Spinal cord (tissue), 10 donors: Measurements from ENCODE around the gene HEMK1. TPM values are rescaled to one million over a fixed set of nuclear protein-coding genes. Genes with fewer than 3 reads are reported as not detected.

ENCODE experiments used
- DNase-seq, 6 donors: peaks; one replicate each; pipeline versions ENCODE4 v3.0.0 to v3.0.0-alpha.2; 2013 to 2015; ENCODE audit warnings: low spot score in 6 of 6, low read depth in 4 of 6
- H3K27ac ChIP-seq: one replicate; pipeline ENCODE4 v1.5.1; 2013; ENCODE audit warnings: low read depth, low read length, control low read depth
- H3K27me3 ChIP-seq: one replicate; pipeline ENCODE4 v1.6.1; 2013; ENCODE audit warnings: low read length; ENCODE audit not compliant: control insufficient read depth, insufficient read depth
- H3K36me3 ChIP-seq: one replicate; pipeline ENCODE4 v1.6.1; 2013; ENCODE audit warnings: low read length; ENCODE audit not compliant: control insufficient read depth, insufficient read depth
- H3K4me1 ChIP-seq: one replicate; pipeline ENCODE4 v1.6.1; 2013; ENCODE audit warnings: low read length; ENCODE audit not compliant: control insufficient read depth, insufficient read depth
- H3K4me3 ChIP-seq: one replicate; pipeline ENCODE4 v1.5.1; 2013; ENCODE audit warnings: low read depth, low read length, control low read depth
- H3K9me3 ChIP-seq: one replicate; pipeline ENCODE4 v1.6.1; 2013; ENCODE audit warnings: low read length; ENCODE audit not compliant: control insufficient read depth, insufficient read depth
- WGBS: methylation state at CpG from one replicate; pipeline ENCODE4 v1.1.5; 2013; ENCODE audit warnings: missing lambda C conversion rate; ENCODE audit not compliant: insufficient coverage; 5-methylcytosine and 5-hydroxymethylcytosine counted together
- polyA plus RNA-seq, 2 donors: library from polyadenylated mRNA; unstranded; fragments of 120-200 nt; gene quantifications; one replicate each; pipeline ENCODE4 v1.2.1, GENCODE V29; 2013; ENCODE audit not compliant: insufficient read length in 2 of 2
- total RNA-seq, 2 donors: library from RNA; depleted of rRNA in 1 of 2; stranded (reverse); fragments of 120-200 nt in 1 of 2; fragments of >200 nt in 1 of 2; gene quantifications; one replicate each; pipeline versions ENCODE4 v1.2.3 to v1.2.4, GENCODE V29; 2013 to 2014
- donor health status: healthy.

The HEMK1 gene
- total and polyA plus RNA-seq, 4 donors: 4.3 to 23.7 (median 17.7) TPM

DNA sequence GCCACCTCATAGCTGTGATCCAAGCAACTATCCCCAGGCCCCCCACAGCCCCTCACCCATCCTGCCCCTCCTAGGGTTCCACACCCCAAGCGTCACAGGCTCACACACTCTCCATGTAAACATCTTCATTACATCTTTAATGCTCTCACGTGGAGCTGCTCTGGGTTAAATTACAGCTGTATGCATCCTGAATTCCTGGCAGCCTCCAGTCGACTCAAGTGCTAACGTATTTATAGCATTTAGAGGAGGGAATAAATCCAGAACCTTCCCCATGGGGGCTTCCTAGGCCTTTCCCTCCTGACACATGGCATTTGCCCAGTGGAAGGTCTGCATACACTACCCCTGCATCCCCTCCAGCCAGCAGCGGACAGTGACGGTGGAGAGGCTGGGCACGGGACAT is 11.4 kb upstream of the HEMK1 start:
- Histone ChIP-seq H3K36me3 (peaks cover 35% of the 10 kb centered on the region), H3K4me1 (peaks cover 3% of the 10 kb centered on the region), H3K4me3 (no peak overlapping the region), H3K27ac (no peak overlapping the region), H3K27me3 (no peaks in the 10 kb centered on the region), H3K9me3 (no peaks in the 10 kb centered on the region)
- 75% methylated on average over 6 of the region's 7 CpGs for WGBS
- no peak for DNase-seq

DNA sequence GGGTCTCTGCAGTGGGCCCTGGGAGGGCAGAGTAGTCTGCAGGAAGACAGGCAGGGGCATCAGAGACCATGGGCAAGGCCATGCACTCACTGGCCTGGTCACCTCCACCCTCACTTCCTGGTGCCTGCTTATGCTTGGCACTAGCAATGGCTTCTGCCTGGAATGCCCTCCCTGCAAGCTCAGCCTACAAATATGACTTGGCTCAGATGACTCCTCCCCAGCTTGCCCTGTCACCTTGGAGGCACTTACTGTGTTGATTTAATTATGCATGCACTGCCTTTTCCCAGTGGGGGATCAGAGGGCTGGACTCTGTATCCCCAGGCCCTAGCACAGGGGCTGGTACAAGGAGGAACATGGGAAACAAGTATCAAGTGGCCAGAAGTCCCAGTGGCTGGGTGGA is 9.6 kb upstream of the HEMK1 start:
- H3K4me1 ChIP-seq: peaks cover 3% of the 10 kb centered on the region
- H3K27ac ChIP-seq: no peak overlapping the region
- H3K9me3 ChIP-seq: no peaks in the 10 kb centered on the region
- H3K27me3 ChIP-seq: no peaks in the 10 kb centered on the region
- no peak for DNase-seq
- H3K4me3 ChIP-seq: no peak overlapping the region
- peaks cover 50% of the 10 kb centered on the region for H3K36me3 ChIP-seq

DNA sequence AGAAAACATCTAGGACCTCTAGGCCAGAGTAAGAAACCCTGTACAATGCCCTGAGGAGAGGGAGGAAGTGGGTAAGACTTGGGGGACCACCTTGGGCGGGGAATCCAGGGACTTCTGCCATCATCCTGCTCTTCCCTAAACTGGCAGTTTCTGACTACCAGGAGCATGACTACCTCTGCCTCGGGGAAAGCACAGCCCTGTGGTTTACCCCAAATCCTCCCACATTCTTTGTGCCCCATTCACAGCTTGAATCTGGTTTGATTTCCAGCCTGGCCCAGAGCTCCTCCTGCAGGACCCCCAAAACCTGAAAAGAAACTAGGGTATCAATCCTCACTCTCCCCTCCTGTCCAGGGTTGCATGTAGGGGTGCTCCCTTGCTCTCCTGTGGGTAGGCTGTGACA is 6.5 kb upstream of the HEMK1 start:
- 67% methylated on average over 2 of the region's 2 CpGs for WGBS
- no peak for DNase-seq
- H3K27ac ChIP-seq: no peak overlapping the region

DNA sequence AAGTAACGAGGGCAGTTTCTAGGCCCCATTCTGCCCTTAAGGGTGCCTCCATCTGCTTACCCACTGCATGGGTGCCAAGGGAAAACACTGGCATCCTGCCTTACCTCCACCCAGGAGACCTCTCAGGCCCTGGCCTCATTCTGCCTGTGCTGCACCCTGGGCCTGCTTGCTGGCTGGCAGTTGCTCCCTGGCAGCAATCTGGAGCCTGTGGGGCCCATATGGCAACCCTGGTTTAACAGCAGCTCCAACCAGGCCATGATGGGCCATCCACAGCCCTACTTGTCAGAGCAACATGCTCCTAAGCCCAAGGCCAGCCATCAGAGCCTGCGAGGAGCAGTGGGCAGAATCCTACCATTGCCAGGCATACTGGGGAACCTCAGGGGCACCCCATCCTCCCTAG is 5.5 kb upstream of the HEMK1 start:
- peak in 1 of 6 donors; percentile 18 for DNase-seq
- no peak overlapping the region for H3K4me3 ChIP-seq
- H3K27ac ChIP-seq: no peak overlapping the region
- H3K36me3 ChIP-seq: peaks cover 57% of the 10 kb centered on the region
- H3K9me3 ChIP-seq: no peaks in the 10 kb centered on the region
- H3K27me3 ChIP-seq: no peaks in the 10 kb centered on the region
- H3K4me1 ChIP-seq: peaks cover 31% of the 10 kb centered on the region
- 72% methylated on average over 2 of the region's 2 CpGs for WGBS

More for the DNA sequence above, 6.5 kb upstream of the HEMK1 start:
- Histone ChIP-seq H3K4me3 (no peak overlapping the region), H3K4me1 (peaks cover 21% of the 10 kb centered on the region), H3K36me3 (peaks cover 60% of the 10 kb centered on the region), H3K27me3 (no peaks in the 10 kb centered on the region), H3K9me3 (no peaks in the 10 kb centered on the region)

DNA sequence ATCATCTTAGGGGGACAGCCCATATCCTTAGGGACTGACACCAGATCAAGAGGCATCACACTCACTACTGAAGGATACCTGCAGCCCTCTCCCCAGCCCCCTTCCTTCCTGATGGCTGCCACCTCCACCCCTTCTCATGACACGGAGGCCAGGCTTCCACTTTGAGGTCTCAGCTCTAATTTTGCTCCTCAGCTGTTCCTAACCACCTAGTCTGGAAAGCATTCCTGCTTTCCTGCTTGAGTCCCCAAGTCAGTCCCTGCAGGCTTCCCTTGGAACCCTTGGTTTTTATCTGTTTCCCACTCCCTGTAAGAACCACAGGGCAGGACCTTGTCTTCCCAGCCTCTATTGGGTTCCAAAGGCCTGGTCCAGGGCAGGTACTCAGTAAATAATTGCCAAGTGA is 5.0 kb upstream of the HEMK1 start:
- H3K27me3 ChIP-seq: no peaks in the 10 kb centered on the region
- no peak for DNase-seq
- H3K36me3 ChIP-seq: peaks cover 52% of the 10 kb centered on the region
- no peak overlapping the region for H3K4me3 ChIP-seq
- 79% methylated on average over 1 of the region's 1 CpG for WGBS
- peaks cover 32% of the 10 kb centered on the region for H3K4me1 ChIP-seq
- no peaks in the 10 kb centered on the region for H3K9me3 ChIP-seq
- H3K27ac ChIP-seq: no peak overlapping the region

DNA sequence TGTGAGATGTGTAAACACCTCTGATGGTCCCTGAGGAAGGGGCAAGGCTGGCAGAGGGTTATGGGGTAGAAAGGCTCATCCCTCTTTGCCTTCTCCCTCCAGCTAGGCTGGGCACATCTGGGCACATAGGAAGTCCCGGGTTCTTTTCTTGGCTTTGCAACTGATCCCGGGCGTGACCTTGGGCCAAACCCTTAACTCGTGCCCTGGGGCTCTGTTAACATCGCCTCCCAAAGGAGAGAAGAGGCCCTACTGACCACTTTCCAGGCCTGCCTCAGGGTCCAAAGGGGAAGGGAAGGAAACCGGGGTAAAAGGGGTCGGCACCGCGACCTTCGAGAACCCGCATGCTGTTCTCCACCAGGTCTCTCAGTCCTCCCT is 2.3 kb upstream of the HEMK1 start:
- H3K36me3 ChIP-seq: peaks cover 37% of the 10 kb centered on the region
- H3K9me3 ChIP-seq: no peaks in the 10 kb centered on the region
- WGBS: 32% methylated on average over 10 of the region's 11 CpGs
- H3K4me1 ChIP-seq: peaks cover 41% of the 10 kb centered on the region
- DNase-seq: no peak
- H3K27me3 ChIP-seq: no peaks in the 10 kb centered on the region
- no peak overlapping the region for H3K27ac ChIP-seq
- H3K4me3 ChIP-seq: peak overlapping the region; percentile 60

DNA sequence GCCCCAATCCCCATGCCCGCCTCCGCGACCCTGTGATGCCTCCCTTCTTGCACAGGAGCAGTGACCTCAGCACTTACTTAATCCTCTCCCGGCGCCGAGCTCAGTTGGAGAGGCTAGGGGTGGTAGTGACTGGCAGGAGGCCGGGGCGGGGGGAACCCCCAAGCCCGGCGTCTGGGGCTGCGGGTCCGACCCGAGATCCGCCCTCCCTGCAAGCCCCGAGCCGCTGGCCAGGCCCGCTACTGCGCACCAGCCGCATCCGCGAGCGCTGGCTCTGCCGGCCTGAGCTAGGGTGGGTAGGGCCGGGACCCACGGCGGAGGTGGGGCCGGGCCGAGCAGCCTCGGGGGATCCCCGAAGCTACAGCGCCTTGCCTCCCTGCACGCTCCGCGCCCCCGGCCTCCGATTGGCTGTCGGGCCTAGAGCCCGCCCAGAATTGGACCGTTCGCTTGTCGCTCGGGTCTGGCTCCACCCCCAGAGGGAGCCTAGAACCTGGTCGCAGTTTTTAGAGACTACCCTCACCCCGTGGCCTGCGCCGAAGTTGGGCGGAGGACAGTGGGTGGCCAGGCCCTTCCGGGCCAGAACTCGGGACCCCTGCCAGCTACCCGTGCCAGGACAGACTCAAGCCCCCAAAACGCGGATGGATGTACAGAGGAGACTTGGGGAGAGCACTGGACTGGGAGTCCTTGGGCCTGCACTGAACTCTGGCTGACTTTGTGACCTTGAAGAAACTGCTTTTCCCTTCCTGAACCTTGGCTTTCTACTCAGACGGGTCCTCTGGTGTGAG is 1.7 kb upstream of the HEMK1 start, which contains the start of gene C3orf18:
Gene C3orf18 (minus strand): TSS at position 362 of the 782 bp plus-strand sequence. CDS start 2,048 bp downstream, outside the sequence.
- peak within 1 kb of the TSS; percentile 92 for H3K4me3 ChIP-seq
- peak; percentile 68 to 97 (median 80) for DNase-seq
- no peaks in the 10 kb centered on the region for H3K27me3 ChIP-seq
- peaks cover 45% of the 10 kb centered on the region for H3K4me1 ChIP-seq
- peaks cover 37% of the 10 kb centered on the region for H3K36me3 ChIP-seq
- peak within 1 kb of the TSS; percentile 33 for H3K27ac ChIP-seq
- 1% methylated on average over 44 of the region's 53 CpGs for WGBS
- no peaks in the 10 kb centered on the region for H3K9me3 ChIP-seq

DNA sequence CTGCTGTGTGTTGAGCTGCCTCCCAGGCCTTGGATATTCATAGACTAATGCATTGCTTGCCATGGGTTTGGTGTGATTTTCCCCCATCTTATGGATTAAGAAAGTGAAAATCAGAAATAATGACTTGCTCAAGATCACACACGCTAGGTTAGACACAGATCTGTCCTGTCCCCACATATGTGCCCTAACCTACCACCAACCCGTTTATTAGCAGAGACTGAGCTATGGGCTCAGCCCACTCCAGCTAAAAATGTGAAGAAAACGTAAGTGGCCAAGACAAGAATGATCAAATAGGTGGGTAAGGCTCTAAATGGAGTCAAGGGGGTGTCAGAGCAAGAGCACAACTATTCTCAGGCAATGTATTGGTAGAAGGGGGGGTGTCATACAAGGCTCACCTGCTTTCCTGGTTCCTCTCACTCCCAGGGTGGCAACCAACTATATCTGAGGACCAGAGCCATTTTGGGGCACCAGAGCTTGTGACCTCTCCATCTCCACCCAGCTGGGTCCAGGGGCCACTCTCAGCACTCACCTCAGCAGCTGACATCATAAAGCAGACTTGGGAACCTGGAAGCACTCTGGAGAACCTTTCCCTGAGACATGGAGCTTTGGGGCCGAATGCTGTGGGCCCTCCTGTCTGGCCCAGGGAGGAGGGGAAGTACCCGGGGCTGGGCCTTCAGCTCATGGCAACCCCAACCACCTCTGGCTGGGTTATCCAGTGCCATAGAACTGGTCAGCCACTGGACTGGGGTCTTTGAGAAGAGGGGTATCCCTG is 1.4 kb downstream of the HEMK1 start:
- no peak overlapping the region for H3K27ac ChIP-seq
- DNase-seq: no peak
- WGBS: 89% methylated on average over 3 of the region's 5 CpGs
- H3K27me3 ChIP-seq: no peaks in the 10 kb centered on the region
- H3K4me1 ChIP-seq: peaks cover 41% of the 10 kb centered on the region
- no peak overlapping the region for H3K4me3 ChIP-seq
- peaks cover 28% of the 10 kb centered on the region for H3K36me3 ChIP-seq
- H3K9me3 ChIP-seq: no peaks in the 10 kb centered on the region

DNA sequence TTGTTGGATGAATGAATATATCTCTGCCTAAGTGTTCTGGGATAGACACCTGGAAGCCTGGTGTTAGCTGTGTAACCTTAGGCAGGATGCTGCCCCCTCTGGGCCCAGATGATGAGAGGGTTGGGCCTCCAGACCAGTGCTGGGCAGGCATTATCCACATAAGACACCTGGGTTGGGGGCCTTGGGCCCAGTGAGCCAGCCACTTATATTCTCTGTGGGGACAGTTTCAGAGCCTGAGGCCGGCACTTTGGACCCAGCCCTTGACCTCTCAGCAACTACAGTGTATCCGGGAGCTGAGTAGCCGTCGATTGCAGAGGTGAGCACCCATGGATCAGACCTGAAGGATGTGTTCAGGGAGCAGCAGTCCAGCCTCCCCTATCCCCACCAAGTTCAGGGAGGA is 2.2 kb downstream of the HEMK1 start:
- DNase-seq: no peak
- no peaks in the 10 kb centered on the region for H3K27me3 ChIP-seq
- peaks cover 36% of the 10 kb centered on the region for H3K4me1 ChIP-seq
- no peak overlapping the region for H3K4me3 ChIP-seq
- H3K27ac ChIP-seq: no peak overlapping the region
- peaks cover 33% of the 10 kb centered on the region for H3K36me3 ChIP-seq
- H3K9me3 ChIP-seq: no peaks in the 10 kb centered on the region
- 90% methylated on average over 1 of the region's 4 CpGs for WGBS
